Fibroblast of skin of abdomen (primary cell): ENCODE data around the gene SERPINB6.
"Not testable (repeated sequence)": the region's sequence is repeated elsewhere in the genome, so short reads cannot be mapped to it uniquely, and the experiment has no call there.

Experiments
- DNase-seq: peaks from one replicate; pipeline ENCODE4 v3.0.0-alpha.2; 2013

The SERPINB6 gene

GRCh38 chr6:2977799-2978590, 6.6 kb upstream of the SERPINB6 start:
- no peak for DNase-seq

GRCh38 chr6:2977290-2977689, 5.9 kb upstream of the SERPINB6 start:
- DNase-seq = no peak

GRCh38 chr6:2976571-2977085, 5.3 kb upstream of the SERPINB6 start:
- DNase-seq = peak; percentile 84

GRCh38 chr6:2976060-2976459, 4.7 kb upstream of the SERPINB6 start:
- DNase-seq = no peak

- peak; percentile 73 for DNase-seq
Measured at GRCh38 chr6:2973676-2974075, 2.3 kb upstream of the SERPINB6 start.

- not testable (repeated sequence) for DNase-seq
Measured at GRCh38 chr6:2973180-2973579, 1.8 kb upstream of the SERPINB6 start.

- not testable (repeated sequence) for DNase-seq
Measured at GRCh38 chr6:2972685-2973084, 1.3 kb upstream of the SERPINB6 start.

- DNase-seq = not testable (repeated sequence)
Measured at GRCh38 chr6:2972219-2972487, 786 bp upstream of the SERPINB6 start.

GRCh38 chr6:2970753-2971419, 481 bp downstream of the SERPINB6 start:
- DNase-seq = no peak

GRCh38 chr6:2970034-2970685, 1.2 kb downstream of the SERPINB6 start:
- DNase-seq = no peak

GRCh38 chr6:2969549-2969948, 1.8 kb downstream of the SERPINB6 start:
- DNase-seq = no peak

- DNase-seq = no peak
Measured at GRCh38 chr6:2968600-2969135, 2.7 kb downstream of the SERPINB6 start.

GRCh38 chr6:2967936-2968335, 3.4 kb downstream of the SERPINB6 start:
- no peak for DNase-seq

GRCh38 chr6:2966347-2966746, 5.0 kb downstream of the SERPINB6 start:
- no peak for DNase-seq

- no peak for DNase-seq
Measured at GRCh38 chr6:2964793-2965505, 6.4 kb downstream of the SERPINB6 start.

- no peak for DNase-seq
Measured at GRCh38 chr6:2963756-2964155, 7.6 kb downstream of the SERPINB6 start.

GRCh38 chr6:2962636-2963035, 8.7 kb downstream of the SERPINB6 start:
- no peak for DNase-seq

- no peak for DNase-seq
Measured at GRCh38 chr6:2962004-2962403, 9.4 kb downstream of the SERPINB6 start.

- no peak for DNase-seq
Measured at GRCh38 chr6:2961506-2961905, 9.9 kb downstream of the SERPINB6 start.

- no peak for DNase-seq
Measured at GRCh38 chr6:2960935-2961334, 10.4 kb downstream of the SERPINB6 start.

- DNase-seq = peak; percentile 85
Measured at GRCh38 chr6:2959909-2960719, 11.3 kb downstream of the SERPINB6 start.

GRCh38 chr6:2958776-2959175, 12.6 kb downstream of the SERPINB6 start:
- DNase-seq = no peak
